Vagina (tissue), 2 donors: ENCODE measurements around the gene MAFG.
"Not testable (repeated sequence)": the region's sequence is repeated elsewhere in the genome, so short reads cannot be mapped to it uniquely, and the experiment has no call there.

Source experiments
- CTCF ChIP-seq, 3 experiments: fragments of 450-650 bp in 2 of 3; fragments of 200-600 bp in 1 of 3; sonication (generic) in 1 of 3; IDR thresholded peaks; one replicate each; pipeline ENCODE4 v1.5.1; 2017 to 2019; ENCODE audit warnings: antibody characterized with exemption in 3 of 3, mild to moderate bottlenecking in 2 of 3, moderate library complexity in 2 of 3
- POLR2A ChIP-seq, 2 donors: fragments of 450-650 bp; IDR thresholded peaks; one replicate each; pipeline ENCODE4 v1.6.1; 2017; ENCODE audit warnings: antibody characterized with exemption in 2 of 2, mild to moderate bottlenecking in 2 of 2, moderate library complexity in 2 of 2
- POLR2AphosphoS5 ChIP-seq, 2 donors: sonication (generic); formaldehyde crosslinking; IDR thresholded peaks; one replicate each; pipeline ENCODE4 v1.9.0; 2017; ENCODE audit warnings: antibody characterized with exemption in 2 of 2, mild to moderate bottlenecking in 2 of 2, low read depth in 1 of 2; ENCODE audit not compliant: insufficient read depth in 1 of 2

GRCh38 chr17:81918333-81918669 lies 9.2 kb downstream of the MAFG start:
- not testable (repeated sequence) for TF ChIP-seq CTCF (IDR thresholded peaks at IDR 0.05); POLR2A (IDR thresholded peaks at IDR 0.05); POLR2AphosphoS5 (IDR thresholded peaks at IDR 0.05; ENCODE audit: insufficient read depth in 1 of 2, low read depth in 1 of 2)
